Right cardiac atrium (tissue), 5 donors: ENCODE measurements around the gene SHKBP1. TPM values are rescaled to one million over a fixed set of nuclear protein-coding genes. Genes with fewer than 3 reads are reported as not detected.

Source experiments
- ATAC-seq, 2 donors: fragments of 200-7000 bp; cut with Tn5 transposase; one replicate each; pipeline versions ENCODE4 v1.8.0 to v1.9.1; 2020; ENCODE audit warnings: moderate library complexity in 2 of 2, mild to moderate bottlenecking in 1 of 2
- DNase-seq, 3 donors: peaks; one replicate each; pipeline ENCODE4 v3.0.0-alpha.2; 2020
- H3K27ac ChIP-seq: one replicate; pipeline ENCODE4 v1.5.1; 2013; ENCODE audit warnings: mild to moderate bottlenecking, low read length, control low read depth, moderate library complexity
- H3K27me3 ChIP-seq: one replicate; pipeline ENCODE4 v1.6.1; 2013; ENCODE audit not compliant: control insufficient read depth, insufficient read depth
- H3K4me1 ChIP-seq: one replicate; pipeline ENCODE4 v1.6.1; 2013; ENCODE audit warnings: low read length; ENCODE audit not compliant: control insufficient read depth, insufficient read depth
- H3K4me3 ChIP-seq: one replicate; pipeline ENCODE4 v1.5.1; 2013; ENCODE audit warnings: low read length, control low read depth
- H3K9me3 ChIP-seq: one replicate; pipeline ENCODE4 v1.6.1; 2013; ENCODE audit warnings: low read length; ENCODE audit not compliant: control insufficient read depth
- WGBS: extraction: QIAGEN DNeasy Blood & Tissue Kit; methylation state at CpG from one replicate; pipeline ENCODE4 v1.1.7; 2013; 5-methylcytosine and 5-hydroxymethylcytosine counted together
- intact Hi-C, 4 donors: fragments of 100-400 bp; cut with DNase I; formaldehyde crosslinking; loops; one replicate each; pipeline versions ENCODE4 v1.11.0 to v1.14.0; 2022 to 2023
- long read RNA-seq, 4 donors: library from polyadenylated mRNA; unstranded; transcript quantifications; one replicate each; pipeline ENCODE4 v2.0.0, GENCODE V29; 2020 to 2021
- polyA plus RNA-seq: library from polyadenylated mRNA; stranded (reverse); fragments of 200-250 nt; gene quantifications from one replicate; pipeline ENCODE4 v1.2.3, GENCODE V29; 2013
- total RNA-seq, 4 donors: library from RNA; stranded (reverse); fragmentation: NEBNext Ultra II Directional; extraction: Animal tissue kit (Norgen Biotek cat#: 25700); gene quantifications; one replicate each; pipeline ENCODE4 v1.2.1, GENCODE V29; 2021
- donor health status: healthy with polysubstance abuse.
- donor health status: DM: no; HTN: yes; CAD: no.
- donor health status: DM: no; HTN: no; CAD: no.
- donor health status: DM: no; HTN: yes; CAD: no; lungs with severe emphysema.
- donor health status: DM: yes; HTN: yes; CAD: no.

SHKBP1 gene, protein sequence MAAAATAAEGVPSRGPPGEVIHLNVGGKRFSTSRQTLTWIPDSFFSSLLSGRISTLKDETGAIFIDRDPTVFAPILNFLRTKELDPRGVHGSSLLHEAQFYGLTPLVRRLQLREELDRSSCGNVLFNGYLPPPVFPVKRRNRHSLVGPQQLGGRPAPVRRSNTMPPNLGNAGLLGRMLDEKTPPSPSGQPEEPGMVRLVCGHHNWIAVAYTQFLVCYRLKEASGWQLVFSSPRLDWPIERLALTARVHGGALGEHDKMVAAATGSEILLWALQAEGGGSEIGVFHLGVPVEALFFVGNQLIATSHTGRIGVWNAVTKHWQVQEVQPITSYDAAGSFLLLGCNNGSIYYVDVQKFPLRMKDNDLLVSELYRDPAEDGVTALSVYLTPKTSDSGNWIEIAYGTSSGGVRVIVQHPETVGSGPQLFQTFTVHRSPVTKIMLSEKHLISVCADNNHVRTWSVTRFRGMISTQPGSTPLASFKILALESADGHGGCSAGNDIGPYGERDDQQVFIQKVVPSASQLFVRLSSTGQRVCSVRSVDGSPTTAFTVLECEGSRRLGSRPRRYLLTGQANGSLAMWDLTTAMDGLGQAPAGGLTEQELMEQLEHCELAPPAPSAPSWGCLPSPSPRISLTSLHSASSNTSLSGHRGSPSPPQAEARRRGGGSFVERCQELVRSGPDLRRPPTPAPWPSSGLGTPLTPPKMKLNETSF
- 10 to 100 TPM; 19.7 to 23.0 (median 20.4) TPM for total RNA-seq
- 22.8 TPM for polyA plus RNA-seq
- long read RNA-seq, donor 1, transcript SHKBP1-201 (18 exons, 2,363 nt) = major isoform, 73 of 99 reads
- long read RNA-seq, donor 1, partial matches to known transcripts = 8 of 99 reads
- long read RNA-seq, donor 1, other reads (novel, unspliced or antisense) = 15 of 99 reads
- long read RNA-seq, donor 2, transcript SHKBP1-201 (18 exons, 2,363 nt) = major isoform, 29 of 39 reads
- long read RNA-seq, donor 2, partial matches to known transcripts = 0 of 39 reads
- long read RNA-seq, donor 2, other reads (novel, unspliced or antisense) = 9 of 39 reads
- long read RNA-seq, donor 3, transcript SHKBP1-201 (18 exons, 2,363 nt) = major isoform, 136 of 192 reads
- long read RNA-seq, donor 3, partial matches to known transcripts = 10 of 192 reads
- long read RNA-seq, donor 3, other reads (novel, unspliced or antisense) = 44 of 192 reads
- long read RNA-seq, donor 4, transcript SHKBP1-201 (18 exons, 2,363 nt) = major isoform, 16 of 26 reads
- long read RNA-seq, donor 4, partial matches to known transcripts = 2 of 26 reads
- long read RNA-seq, donor 4, other reads (novel, unspliced or antisense) = 8 of 26 reads

DNA sequence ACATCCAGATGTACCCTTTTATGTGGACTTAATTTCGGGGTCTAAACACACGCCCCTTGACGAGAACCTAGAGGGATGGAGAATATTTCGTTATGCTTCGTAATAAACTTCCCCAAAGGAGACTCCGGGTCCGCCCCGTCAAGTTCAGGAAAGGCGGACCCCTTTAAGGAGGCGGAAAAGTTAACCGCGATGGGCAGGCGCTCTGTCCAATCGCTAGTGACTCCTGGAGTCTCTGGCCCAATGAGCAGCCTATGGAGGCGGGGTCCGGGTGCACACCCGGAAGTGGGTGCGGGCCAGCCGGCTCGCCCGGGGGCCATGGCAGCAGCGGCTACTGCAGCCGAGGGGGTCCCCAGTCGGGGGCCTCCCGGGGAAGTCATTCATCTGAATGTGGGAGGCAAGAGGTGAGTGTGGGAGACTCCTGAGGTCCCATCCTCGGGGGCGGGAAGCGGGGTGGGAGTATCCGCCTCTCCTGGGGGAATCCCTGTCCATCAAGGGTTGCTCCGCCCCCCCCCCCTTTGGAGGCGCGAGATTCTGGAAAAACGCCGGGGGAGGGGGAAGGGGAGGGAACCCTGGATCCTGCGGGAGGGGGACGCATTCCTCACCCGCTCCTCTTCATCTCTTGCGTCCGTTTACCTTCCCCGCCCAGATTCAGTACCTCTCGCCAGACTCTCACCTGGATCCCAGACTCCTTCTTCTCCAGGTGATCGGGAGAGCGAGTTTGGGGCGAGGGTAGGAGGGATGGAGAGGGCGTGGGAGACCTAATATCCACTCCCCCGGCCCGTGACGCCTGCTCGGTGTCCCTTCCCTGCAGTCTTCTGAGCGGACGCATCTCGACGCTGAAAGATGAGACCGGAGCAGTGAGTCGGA is at the start of gene SHKBP1:
SHKBP1 (plus strand) TSS at position 289 of the 867 bp plus-strand sequence; CDS start at position 316, 27 bp downstream.
- intact Hi-C loops = no loop called here
- no peaks in the 10 kb centered on the region for H3K9me3 ChIP-seq
- DNase-seq (peak; percentile 96 to 98 (median 98)), ATAC-seq (peak; percentile 98 to 99)
- H3K27ac ChIP-seq = peak within 1 kb of the TSS; percentile 34
- WGBS = under 1% methylated on average over 53 of the region's 55 CpGs
- H3K27me3 ChIP-seq = no peaks in the 10 kb centered on the region
- H3K4me3 ChIP-seq = peak within 1 kb of the TSS; percentile 59
- H3K4me1 ChIP-seq = no peaks in the 10 kb centered on the region

DNA sequence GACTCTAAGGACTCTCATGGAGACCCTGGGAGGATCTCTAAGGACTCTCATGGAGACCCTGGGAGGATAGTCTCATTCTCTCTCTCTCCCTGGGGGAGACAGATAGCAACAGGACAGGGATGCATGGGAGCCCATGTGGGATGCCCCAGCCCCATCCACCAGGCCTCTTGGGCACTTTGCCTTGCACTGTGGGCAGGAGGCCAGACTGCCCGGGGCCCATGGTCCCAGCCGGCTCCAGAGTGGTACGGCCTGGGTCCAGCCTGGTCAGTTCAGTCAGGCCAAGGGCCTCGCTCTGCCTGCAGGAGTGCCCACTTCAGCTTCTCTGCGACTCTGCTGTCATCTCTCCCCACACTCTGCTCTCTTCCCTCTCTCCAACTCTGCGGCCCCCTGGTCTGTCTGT is 48.6 kb upstream of the SHKBP1 start:
- ATAC-seq (no peak), DNase-seq (no peak)
- intact Hi-C loops = loop anchor here in 2 of 4 donors (2.0 to 5.0 kb wide), 2 partner anchors 69 to 71 kb away; no protein-coding TSS in a partner anchor
- Histone ChIP-seq H3K4me1 (no peaks in the 10 kb centered on the region), H3K4me3 (no peak overlapping the region), H3K9me3 (no peaks in the 10 kb centered on the region), H3K27ac (no peak overlapping the region), H3K27me3 (no peaks in the 10 kb centered on the region)
- 81% methylated on average over 6 of the region's 6 CpGs for WGBS

- Histone ChIP-seq H3K27ac (no peak overlapping the region), H3K9me3 (no peaks in the 10 kb centered on the region), H3K4me3 (no peak overlapping the region), H3K27me3 (no peaks in the 10 kb centered on the region), H3K4me1 (no peaks in the 10 kb centered on the region)
- no peak for ATAC-seq
- DNase-seq = no peak
- intact Hi-C loops = loop anchor here in 2 of 4 donors (2.0 to 5.0 kb wide), 2 partner anchors 69 to 70 kb away; no protein-coding TSS in a partner anchor
- WGBS = 67% methylated on average over 14 of the region's 14 CpGs
Observed at GRCh38 chr19:40528533-40529092, 48.1 kb upstream of the SHKBP1 start.

GRCh38 chr19:40529093-40529954 is 47.3 kb upstream of the SHKBP1 start:
- DNase-seq (peak; percentile 82 to 94 (median 94)), ATAC-seq (peak; percentile 86 to 92)
- Histone ChIP-seq H3K4me3 (peak overlapping the region; percentile 49), H3K27ac (no peak overlapping the region), H3K27me3 (no peaks in the 10 kb centered on the region), H3K9me3 (no peaks in the 10 kb centered on the region), H3K4me1 (no peaks in the 10 kb centered on the region)
- intact Hi-C loops = loop anchor here in 2 of 4 donors (2.0 to 5.0 kb wide), 2 partner anchors 68 to 69 kb away; no protein-coding TSS in a partner anchor
- 3% methylated on average over 54 of the region's 54 CpGs for WGBS

GRCh38 chr19:40530091-40530901 is 46.4 kb upstream of the SHKBP1 start:
- peak overlapping the region; percentile 49 for H3K4me3 ChIP-seq
- WGBS = 4% methylated on average over 75 of the region's 75 CpGs
- no peaks in the 10 kb centered on the region for H3K27me3 ChIP-seq
- ATAC-seq = no peak
- no peaks in the 10 kb centered on the region for H3K9me3 ChIP-seq
- H3K4me1 ChIP-seq = no peaks in the 10 kb centered on the region
- intact Hi-C loops = loop anchor here in 1 of 4 donors (10.0 kb wide), 1 partner anchor 65 kb away; no protein-coding TSS in a partner anchor
- H3K27ac ChIP-seq = no peak overlapping the region
- peak in 2 of 3 donors; percentile 61 to 74 for DNase-seq

DNA sequence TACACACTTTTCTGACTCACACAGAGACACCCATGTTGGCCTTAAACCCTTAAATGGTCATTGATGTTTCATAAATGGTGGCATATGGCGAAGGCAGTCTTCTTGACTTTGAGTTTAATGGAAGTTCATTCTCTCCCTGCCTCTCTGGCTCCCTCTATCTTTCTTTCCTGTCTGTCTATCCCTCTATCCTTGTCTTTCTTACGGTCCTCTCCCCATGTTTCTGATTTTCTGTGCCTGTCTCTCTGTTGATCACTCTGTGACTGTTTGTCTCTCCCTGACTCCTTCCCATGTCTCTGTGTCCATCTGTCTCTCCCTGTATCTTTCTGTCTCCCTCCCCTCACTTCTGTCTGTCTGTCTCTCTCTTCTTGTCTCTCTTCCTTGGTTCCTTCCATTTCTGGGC is 43.2 kb upstream of the SHKBP1 start:
- Histone ChIP-seq H3K4me3 (no peak overlapping the region), H3K27me3 (no peaks in the 10 kb centered on the region), H3K9me3 (no peaks in the 10 kb centered on the region), H3K4me1 (no peaks in the 10 kb centered on the region), H3K27ac (no peak overlapping the region)
- DNase-seq (no peak), ATAC-seq (no peak)
- WGBS = 83% methylated on average over 2 of the region's 2 CpGs
- intact Hi-C loops = loop anchor here in 1 of 4 donors (10.0 kb wide), 1 partner anchor 61 kb away; no protein-coding TSS in a partner anchor

GRCh38 chr19:40534148-40534547 is 42.5 kb upstream of the SHKBP1 start:
- DNase-seq (no peak), ATAC-seq (no peak)
- Histone ChIP-seq H3K27me3 (no peaks in the 10 kb centered on the region), H3K27ac (no peak overlapping the region), H3K4me1 (no peaks in the 10 kb centered on the region), H3K9me3 (no peaks in the 10 kb centered on the region), H3K4me3 (no peak overlapping the region)
- intact Hi-C loops = loop anchor here in 1 of 4 donors (10.0 kb wide), 1 partner anchor 61 kb away; no protein-coding TSS in a partner anchor
- 80% methylated on average over 4 of the region's 4 CpGs for WGBS

- H3K27me3 ChIP-seq = no peaks in the 10 kb centered on the region
Observed at GRCh38 chr19:40539070-40539469, 37.6 kb upstream of the SHKBP1 start.

More at GRCh38 chr19:40539070-40539469, 37.6 kb upstream of the SHKBP1 start:
- 68% methylated on average over 4 of the region's 4 CpGs for WGBS
- no peak for DNase-seq
- Histone ChIP-seq H3K4me1 (no peaks in the 10 kb centered on the region), H3K9me3 (no peaks in the 10 kb centered on the region), H3K27ac (no peak overlapping the region), H3K4me3 (no peak overlapping the region)
- ATAC-seq = no peak
- intact Hi-C loops = loop anchor here in 1 of 4 donors (10.0 kb wide), 1 partner anchor 56 kb away; no protein-coding TSS in a partner anchor
